Body of pancreas (tissue), 4 donors: ENCODE data around the gene STIM1. TPM values are rescaled to one million over a fixed set of nuclear protein-coding genes. Genes with fewer than 3 reads are reported as not detected.

Experiments
- ATAC-seq: fragments of 150-250 bp; one replicate; pipeline ENCODE4 v1.9.1; 2016
- DNase-seq, 4 donors: peaks; one replicate each; pipeline ENCODE4 v3.0.0-alpha.2; 2019
- H3K27ac ChIP-seq, 4 donors: fragments of 200-600 bp; sonication (generic); 1 replicate in 3 of 4; 2 replicates in 1 of 4; pipeline versions ENCODE4 v1.5.1 to v1.6.1; 2016 to 2019; ENCODE audit warnings: mild to moderate bottlenecking in 1 of 4, mixed read lengths in 1 of 4, moderate library complexity in 1 of 4
- H3K27me3 ChIP-seq, 2 donors: fragments of 200-600 bp; sonication (generic); one replicate each; pipeline ENCODE4 v1.6.0; 2016; ENCODE audit warnings: mild to moderate bottlenecking in 1 of 2
- H3K36me3 ChIP-seq, 2 donors: fragments of 200-600 bp; sonication (generic); replicated peaks in 1 of 2; 2 replicates each; pipeline ENCODE4 v1.5.1; 2016; ENCODE audit warnings: low read depth in 2 of 2; ENCODE audit not compliant: insufficient read depth in 1 of 2
- H3K4me1 ChIP-seq: fragments of 200-600 bp; sonication (generic); one replicate; pipeline ENCODE4 v1.6.0; 2016
- H3K4me3 ChIP-seq, 2 donors: fragments of 200-600 bp; sonication (generic); 1 replicate in 1 of 2; 2 replicates in 1 of 2; pipeline ENCODE4 v1.5.1; 2016 to 2019
- H3K9me3 ChIP-seq, 3 donors: fragments of 200-600 bp; sonication (generic); 1 replicate in 2 of 3; 2 replicates in 1 of 3; pipeline ENCODE4 v1.5.1; 2016
- CTCF ChIP-seq, 7 experiments: fragments of 450-650 bp in 4 of 7; fragments of 200-600 bp in 3 of 7; sonication (generic) in 3 of 7; IDR thresholded peaks; one replicate each; pipeline ENCODE4 v1.5.1; 2016 to 2019; ENCODE audit warnings: antibody characterized with exemption in 7 of 7
- POLR2A ChIP-seq, 3 donors: fragments of 450-650 bp; IDR thresholded peaks; one replicate each; pipeline ENCODE4 v1.6.1; 2016; ENCODE audit warnings: antibody characterized with exemption in 3 of 3, mild to moderate bottlenecking in 2 of 3
- WGBS, 2 donors: methylation state at CpG; one replicate each; pipeline ENCODE4 v1.1.5; 2017; 5-methylcytosine and 5-hydroxymethylcytosine counted together
- intact Hi-C: fragments of 100-400 bp; cut with DNase I; formaldehyde crosslinking; loops from one replicate; pipeline ENCODE4 v1.15.1; 2023
- total RNA-seq, 2 donors: library from RNA; depleted of rRNA; stranded (reverse); fragments of >200 nt; gene quantifications; one replicate each; pipeline ENCODE4 v1.1.0, GENCODE V29; 2016

The STIM1 gene
- total RNA-seq, 2 donors from 2014 or later, result 20.4 to 24.6 TPM

- Histone ChIP-seq H3K27ac (no peak overlapping the region), H3K4me1 (peaks cover 31% of the 10 kb centered on the region), H3K4me3 (no peak overlapping the region), H3K27me3 (no peaks in the 10 kb centered on the region), H3K9me3 (no peaks in the 10 kb centered on the region), H3K36me3 (no peaks in the 10 kb centered on the region)
- ATAC-seq (no peak), DNase-seq (no peak)
- intact Hi-C loops, result no loop called here
- TF ChIP-seq CTCF (IDR thresholded peaks at IDR 0.05) (no peak), POLR2A (IDR thresholded peaks at IDR 0.05) (no peak)
- 77 to 84% methylated on average over 2 of the region's 2 CpGs for WGBS, 2 donors
These were observed 52.1 kb downstream of the STIM1 start for GRCh38 chr11:3907590-3907989.

- Histone ChIP-seq H3K4me3 (no peak overlapping the region), H3K36me3 (no peaks in the 10 kb centered on the region), H3K27me3 (no peaks in the 10 kb centered on the region), H3K27ac (no peak overlapping the region), H3K9me3 (no peaks in the 10 kb centered on the region), H3K4me1 (peaks cover 11% of the 10 kb centered on the region)
- no peak for TF ChIP-seq POLR2A (IDR thresholded peaks at IDR 0.05)
- no peak for TF ChIP-seq CTCF (IDR thresholded peaks at IDR 0.05)
- ATAC-seq (no peak), DNase-seq (no peak)
- intact Hi-C loops, result no loop called here
- WGBS, 2 donors, result 57 to 61% methylated on average over 3 of the region's 3 CpGs
These were observed 54.4 kb downstream of the STIM1 start for GRCh38 chr11:3909901-3910300.

GRCh38 chr11:3911908-3912505, 56.5 kb downstream of the STIM1 start:
- Histone ChIP-seq H3K27me3 (no peaks in the 10 kb centered on the region), H3K36me3 (no peaks in the 10 kb centered on the region), H3K4me1 (peaks cover 8% of the 10 kb centered on the region), H3K4me3 (no peak overlapping the region), H3K9me3 (no peaks in the 10 kb centered on the region), H3K27ac (no peak overlapping the region)
- TF ChIP-seq CTCF (IDR thresholded peaks at IDR 0.05), result no peak
- TF ChIP-seq POLR2A (IDR thresholded peaks at IDR 0.05), result no peak
- 96 to 98% methylated on average over 3 of the region's 3 CpGs for WGBS, 2 donors
- no peak for ATAC-seq
- no peak for DNase-seq
- intact Hi-C loops, result no loop called here

GRCh38 chr11:3913921-3914320, 58.5 kb downstream of the STIM1 start:
- ATAC-seq, result no peak
- no peaks in the 10 kb centered on the region for H3K27me3 ChIP-seq
- intact Hi-C loops, result no loop called here
- no peak overlapping the region for H3K4me3 ChIP-seq
- 82 to 83% methylated on average over 5 of the region's 5 CpGs for WGBS, 2 donors
- H3K27ac ChIP-seq, result no peak overlapping the region
- TF ChIP-seq CTCF (IDR thresholded peaks at IDR 0.05) (no peak), POLR2A (IDR thresholded peaks at IDR 0.05) (no peak)
- peaks cover 8% of the 10 kb centered on the region for H3K4me1 ChIP-seq
- no peak for DNase-seq
- no peaks in the 10 kb centered on the region for H3K36me3 ChIP-seq
- H3K9me3 ChIP-seq, result no peaks in the 10 kb centered on the region

- TF ChIP-seq POLR2A (IDR thresholded peaks at IDR 0.05), result no peak
- TF ChIP-seq CTCF (IDR thresholded peaks at IDR 0.05), result no peak
- Histone ChIP-seq H3K4me1 (peaks cover 8% of the 10 kb centered on the region), H3K27me3 (no peaks in the 10 kb centered on the region), H3K36me3 (no peaks in the 10 kb centered on the region), H3K4me3 (no peak overlapping the region), H3K27ac (no peak overlapping the region), H3K9me3 (no peaks in the 10 kb centered on the region)
- intact Hi-C loops, result no loop called here
- DNase-seq (no peak), ATAC-seq (no peak)
- 58 to 74% methylated on average over 1 of the region's 1 CpG for WGBS, 2 donors
These were observed 59.3 kb downstream of the STIM1 start for GRCh38 chr11:3914805-3915204.
